Neuronal stem cell (in vitro differentiated cells): ENCODE results near the gene DMD.

ENCODE experiments used
- DNase-seq: peaks from one replicate; pipeline ENCODE4 v3.0.0-alpha.2; 2013; ENCODE audit warnings: low spot score
- H2AFZ ChIP-seq: one replicate; pipeline ENCODE4 v1.6.1; 2013; ENCODE audit warnings: mild to moderate bottlenecking, low read length, inconsistent platforms
- H2AK5ac ChIP-seq: 2 replicates; pipeline ENCODE4 v1.6.1; 2013; ENCODE audit warnings: low read depth, mild to moderate bottlenecking, inconsistent platforms, low read length, moderate library complexity, mixed read lengths
- H2BK120ac ChIP-seq: 2 replicates; pipeline ENCODE4 v1.6.1; 2013; ENCODE audit warnings: low read depth, mild to moderate bottlenecking, inconsistent platforms, low read length, moderate library complexity, mixed read lengths
- H2BK12ac ChIP-seq: one replicate; pipeline ENCODE4 v1.6.1; 2013; ENCODE audit warnings: low read length, inconsistent platforms
- H2BK15ac ChIP-seq: 2 replicates; pipeline ENCODE4 v1.6.1; 2013; ENCODE audit warnings: mild to moderate bottlenecking, low read length, inconsistent platforms, mixed read lengths
- H2BK5ac ChIP-seq: one replicate; pipeline ENCODE4 v1.6.1; 2013; ENCODE audit warnings: inconsistent platforms, mild to moderate bottlenecking, low read length, moderate library complexity
- H3K14ac ChIP-seq: one replicate; pipeline ENCODE4 v1.6.1; 2013; ENCODE audit warnings: low read length, inconsistent platforms
- H3K18ac ChIP-seq: 2 replicates; pipeline ENCODE4 v1.6.1; 2013; ENCODE audit warnings: low read length, inconsistent platforms
- H3K23ac ChIP-seq: 2 replicates; pipeline ENCODE4 v1.6.1; 2013; ENCODE audit warnings: low read depth, mild to moderate bottlenecking, mixed read lengths, low read length, inconsistent platforms; ENCODE audit not compliant: poor library complexity
- H3K27ac ChIP-seq: replicated peaks from 3 replicates; pipeline ENCODE4 v1.5.1; 2013; ENCODE audit warnings: low read length, inconsistent platforms
- H3K27me3 ChIP-seq, 3 experiments: 2 replicates each; pipeline ENCODE4 v1.6.1; 2013; ENCODE audit warnings: low read length in 3 of 3, mild to moderate bottlenecking in 2 of 3, inconsistent platforms in 1 of 3, low read depth in 1 of 3, mixed read lengths in 1 of 3, moderate library complexity in 1 of 3; ENCODE audit not compliant: control insufficient read depth in 3 of 3, insufficient read depth in 3 of 3
- H3K36me3 ChIP-seq, 2 donors: replicated peaks in 1 of 2; 2 replicates each; pipeline ENCODE4 v1.6.1; 2013; ENCODE audit warnings: low read length in 2 of 2; ENCODE audit not compliant: control insufficient read depth in 2 of 2, insufficient read depth in 2 of 2
- H3K4ac ChIP-seq: 2 replicates; pipeline ENCODE4 v1.6.1; 2013; ENCODE audit warnings: inconsistent platforms, mild to moderate bottlenecking, low read length, moderate library complexity
- H3K4me1 ChIP-seq, 2 donors: 1 replicate in 1 of 2; 2 replicates in 1 of 2; pipeline ENCODE4 v1.6.1; 2013; ENCODE audit warnings: low read length in 2 of 2, low read depth in 1 of 2; ENCODE audit not compliant: control insufficient read depth in 2 of 2, insufficient read depth in 1 of 2
- H3K4me2 ChIP-seq: one replicate; pipeline ENCODE4 v1.6.1; 2013; ENCODE audit warnings: mild to moderate bottlenecking, low read length, inconsistent platforms; ENCODE audit not compliant: insufficient read depth, poor library complexity, severe bottlenecking
- H3K4me3 ChIP-seq, 2 donors: 2 replicates each; pipeline ENCODE4 v1.5.1; 2013; ENCODE audit warnings: low read length in 2 of 2, mild to moderate bottlenecking in 2 of 2, inconsistent platforms in 1 of 2, moderate library complexity in 1 of 2
- H3K79me1 ChIP-seq: one replicate; pipeline ENCODE4 v1.6.1; 2013; ENCODE audit warnings: low read depth, mild to moderate bottlenecking, inconsistent platforms, low read length, moderate library complexity
- H3K9ac ChIP-seq: one replicate; pipeline ENCODE4 v1.6.1; 2013; ENCODE audit warnings: mild to moderate bottlenecking, low read depth, low read length, inconsistent platforms; ENCODE audit not compliant: poor library complexity
- H3K9me3 ChIP-seq, 2 donors: replicated peaks in 1 of 2; 2 replicates each; pipeline versions ENCODE3 to v1.6.1; 2013; ENCODE audit warnings: low read length in 2 of 2, mild to moderate bottlenecking in 2 of 2, inconsistent platforms in 1 of 2, low read depth in 1 of 2, mixed read lengths in 1 of 2, moderate library complexity in 1 of 2; ENCODE audit not compliant: control insufficient read depth in 2 of 2, insufficient read depth in 1 of 2
- H4K8ac ChIP-seq: one replicate; pipeline ENCODE4 v1.6.1; 2013; ENCODE audit warnings: low read depth, mild to moderate bottlenecking, inconsistent platforms, low read length, moderate library complexity
- H4K91ac ChIP-seq: one replicate; pipeline ENCODE4 v1.6.1; 2013; ENCODE audit warnings: low read length, low read depth, mild to moderate bottlenecking, inconsistent platforms; ENCODE audit not compliant: poor library complexity
- WGBS, 2 donors: extraction: QIAGEN DNeasy Blood & Tissue Kit; methylation state at CpG; one replicate each; pipeline ENCODE4 v1.1.7; 2013; ENCODE audit warnings: missing lambda C conversion rate in 2 of 2, mixed read lengths in 1 of 2; ENCODE audit not compliant: insufficient read length in 2 of 2, insufficient replicate concordance in 1 of 2; ENCODE audit errors: extremely low coverage in 2 of 2; 5-methylcytosine and 5-hydroxymethylcytosine counted together

The DMD gene

DNA sequence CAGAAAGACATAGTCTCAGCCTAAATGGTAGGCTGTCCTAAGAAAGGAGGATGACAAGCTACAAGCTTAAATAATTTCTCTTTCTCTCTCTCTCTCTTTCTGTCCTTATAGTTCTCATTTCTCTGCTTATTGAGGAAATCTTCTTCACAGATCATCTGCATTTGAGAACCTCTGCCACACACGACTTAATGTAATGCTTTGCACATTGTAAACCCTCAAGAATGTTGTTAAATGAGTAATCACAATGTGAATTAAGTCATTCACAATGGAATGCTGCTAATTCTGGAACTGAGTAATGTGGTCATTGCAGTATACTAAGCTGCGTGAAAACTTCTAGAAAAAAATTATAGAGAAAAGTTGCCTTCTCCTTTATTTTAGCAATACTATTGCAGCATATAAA, 1630.6 kb downstream of the DMD start:
- H2AFZ ChIP-seq, result no peak overlapping the region
- no peak overlapping the region for H2BK12ac ChIP-seq
- no peaks in the 10 kb centered on the region for H3K27me3 ChIP-seq
- no peaks in the 10 kb centered on the region for H3K79me1 ChIP-seq
- no peak overlapping the region for H3K18ac ChIP-seq
- no peak overlapping the region for H3K23ac ChIP-seq
- H3K27ac ChIP-seq, result no peak overlapping the region
- no peaks in the 10 kb centered on the region for H3K9me3 ChIP-seq
- no peak overlapping the region for H3K9ac ChIP-seq
- no peaks in the 10 kb centered on the region for H3K36me3 ChIP-seq
- H2AK5ac ChIP-seq, result no peak overlapping the region
- H2BK120ac ChIP-seq, result no peak overlapping the region
- no peak overlapping the region for H4K8ac ChIP-seq
- H3K4me1 ChIP-seq, result no peaks in the 10 kb centered on the region
- DNase-seq, result no peak
- H2BK5ac ChIP-seq, result no peak overlapping the region
- WGBS, 2 donors, result no CpG with 5 or more reads among the region's 2 CpGs
- no peak overlapping the region for H3K4ac ChIP-seq
- H2BK15ac ChIP-seq, result no peak overlapping the region
- H3K4me2 ChIP-seq, result no peak overlapping the region
- no peak overlapping the region for H3K14ac ChIP-seq
- no peak overlapping the region for H3K4me3 ChIP-seq
- H4K91ac ChIP-seq, result no peak overlapping the region

GRCh38 chrX:31580227-31580626, 1631.1 kb downstream of the DMD start:
- H3K27me3 ChIP-seq, result no peaks in the 10 kb centered on the region
- no peak overlapping the region for H2AFZ ChIP-seq
- H3K23ac ChIP-seq, result no peak overlapping the region
- no peak overlapping the region for H3K4me3 ChIP-seq
- no peak overlapping the region for H3K18ac ChIP-seq
- H3K9me3 ChIP-seq, result no peaks in the 10 kb centered on the region
- no peak overlapping the region for H3K27ac ChIP-seq
- no peak overlapping the region for H3K4ac ChIP-seq
- H3K4me1 ChIP-seq, result no peaks in the 10 kb centered on the region
- no peak for DNase-seq
- no peak overlapping the region for H2AK5ac ChIP-seq
- no peak overlapping the region for H3K4me2 ChIP-seq
- no peaks in the 10 kb centered on the region for H3K36me3 ChIP-seq
- no peak overlapping the region for H4K8ac ChIP-seq
- no CpG with 5 or more reads among the region's 4 CpGs for WGBS, 2 donors
- H2BK12ac ChIP-seq, result no peak overlapping the region
- no peak overlapping the region for H3K9ac ChIP-seq
- no peak overlapping the region for H2BK5ac ChIP-seq
- no peak overlapping the region for H2BK120ac ChIP-seq
- H3K14ac ChIP-seq, result no peak overlapping the region
- no peak overlapping the region for H2BK15ac ChIP-seq
- H3K79me1 ChIP-seq, result no peaks in the 10 kb centered on the region
- no peak overlapping the region for H4K91ac ChIP-seq

DNA sequence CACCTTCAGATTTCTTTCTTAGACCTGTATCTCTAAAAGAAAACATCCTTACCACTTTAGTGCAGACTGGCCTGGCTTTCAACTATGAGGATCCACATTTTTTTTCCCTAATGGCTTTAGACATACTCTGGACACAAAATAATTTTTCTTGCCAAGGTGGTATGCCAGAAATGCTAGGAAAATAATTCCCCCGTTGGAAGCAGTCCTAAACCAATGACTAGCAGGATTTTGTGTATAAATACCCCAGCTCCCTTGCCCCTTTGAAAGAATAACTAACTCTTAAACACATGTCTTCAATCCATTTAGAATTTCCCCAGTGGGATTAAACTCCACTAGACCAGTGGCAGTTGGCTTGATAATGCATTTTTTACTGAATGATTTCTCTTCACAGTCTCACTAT, 1639.0 kb downstream of the DMD start:
- Histone ChIP-seq H3K9ac (no peak overlapping the region), H3K23ac (no peak overlapping the region), H2BK15ac (no peak overlapping the region), H2AK5ac (no peak overlapping the region), H3K36me3 (no peaks in the 10 kb centered on the region), H2AFZ (no peak overlapping the region), H3K4me2 (no peak overlapping the region), H3K4me3 (no peak overlapping the region), H4K8ac (no peak overlapping the region), H2BK5ac (no peak overlapping the region), H3K27ac (no peak overlapping the region), H3K9me3 (no peaks in the 10 kb centered on the region), H3K4ac (no peak overlapping the region), H2BK12ac (no peak overlapping the region), H3K27me3 (no peaks in the 10 kb centered on the region), H3K4me1 (no peaks in the 10 kb centered on the region), H3K79me1 (no peaks in the 10 kb centered on the region), H3K14ac (no peak overlapping the region), H3K18ac (no peak overlapping the region), H2BK120ac (no peak overlapping the region), H4K91ac (no peak overlapping the region)
- no peak for DNase-seq
- WGBS, 2 donors, result no CpG with 5 or more reads among the region's 1 CpG

- no peak overlapping the region for H2BK5ac ChIP-seq
- H4K91ac ChIP-seq, result no peak overlapping the region
- H3K9me3 ChIP-seq, result no peaks in the 10 kb centered on the region
- no peak overlapping the region for H3K9ac ChIP-seq
- H3K27ac ChIP-seq, result no peak overlapping the region
- no peak overlapping the region for H3K23ac ChIP-seq
- WGBS, 2 donors, result no CpG with 5 or more reads among the region's 2 CpGs
- H3K4me2 ChIP-seq, result no peak overlapping the region
- no peak overlapping the region for H2AFZ ChIP-seq
- H3K36me3 ChIP-seq, result no peaks in the 10 kb centered on the region
- no peak overlapping the region for H2BK12ac ChIP-seq
- H3K4me3 ChIP-seq, result no peak overlapping the region
- no peak overlapping the region for H2AK5ac ChIP-seq
- no peaks in the 10 kb centered on the region for H3K79me1 ChIP-seq
- no peak overlapping the region for H3K14ac ChIP-seq
- no peak for DNase-seq
- no peaks in the 10 kb centered on the region for H3K27me3 ChIP-seq
- no peak overlapping the region for H3K4ac ChIP-seq
- no peak overlapping the region for H2BK15ac ChIP-seq
- no peaks in the 10 kb centered on the region for H3K4me1 ChIP-seq
- H2BK120ac ChIP-seq, result no peak overlapping the region
- H4K8ac ChIP-seq, result no peak overlapping the region
- H3K18ac ChIP-seq, result no peak overlapping the region
Measured at GRCh38 chrX:31570658-31571057, 1640.7 kb downstream of the DMD start.
